ENCODE results near the gene FTSJ1. TPM values are rescaled to one million over a fixed set of nuclear protein-coding genes. Genes with fewer than 3 reads are reported as not detected.

The FTSJ1 gene
- total RNA-seq, 1 experiment from 2014 or later = 53.9 TPM

DNA sequence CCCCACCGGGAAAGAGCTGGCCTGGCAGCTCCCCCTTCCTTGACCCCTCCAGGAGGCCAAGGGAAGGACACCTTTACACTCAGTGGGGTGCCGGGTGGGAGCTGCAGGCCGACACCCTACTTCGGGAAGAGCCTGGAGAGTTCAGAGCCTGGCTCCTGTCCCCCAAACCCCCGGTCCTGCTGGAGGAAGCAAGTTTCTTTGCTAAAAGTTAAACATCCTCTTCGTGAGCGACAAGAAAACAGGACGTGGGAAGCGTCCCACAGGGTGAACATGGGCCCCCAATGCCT lies 2.4 kb upstream of the FTSJ1 start (continued):
- TF ChIP-seq, protein P1, sequence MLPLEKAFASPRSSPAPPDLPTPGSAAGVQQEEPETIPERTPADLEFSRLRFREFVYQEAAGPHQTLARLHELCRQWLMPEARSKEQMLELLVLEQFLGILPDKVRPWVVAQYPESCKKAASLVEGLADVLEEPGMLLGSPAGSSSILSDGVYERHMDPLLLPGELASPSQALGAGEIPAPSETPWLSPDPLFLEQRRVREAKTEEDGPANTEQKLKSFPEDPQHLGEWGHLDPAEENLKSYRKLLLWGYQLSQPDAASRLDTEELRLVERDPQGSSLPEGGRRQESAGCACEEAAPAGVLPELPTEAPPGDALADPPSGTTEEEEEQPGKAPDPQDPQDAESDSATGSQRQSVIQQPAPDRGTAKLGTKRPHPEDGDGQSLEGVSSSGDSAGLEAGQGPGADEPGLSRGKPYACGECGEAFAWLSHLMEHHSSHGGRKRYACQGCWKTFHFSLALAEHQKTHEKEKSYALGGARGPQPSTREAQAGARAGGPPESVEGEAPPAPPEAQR (CRISPR knock-in tag; IDR thresholded peaks at IDR 0.05) = no peak
- TF ChIP-seq, protein P2, sequence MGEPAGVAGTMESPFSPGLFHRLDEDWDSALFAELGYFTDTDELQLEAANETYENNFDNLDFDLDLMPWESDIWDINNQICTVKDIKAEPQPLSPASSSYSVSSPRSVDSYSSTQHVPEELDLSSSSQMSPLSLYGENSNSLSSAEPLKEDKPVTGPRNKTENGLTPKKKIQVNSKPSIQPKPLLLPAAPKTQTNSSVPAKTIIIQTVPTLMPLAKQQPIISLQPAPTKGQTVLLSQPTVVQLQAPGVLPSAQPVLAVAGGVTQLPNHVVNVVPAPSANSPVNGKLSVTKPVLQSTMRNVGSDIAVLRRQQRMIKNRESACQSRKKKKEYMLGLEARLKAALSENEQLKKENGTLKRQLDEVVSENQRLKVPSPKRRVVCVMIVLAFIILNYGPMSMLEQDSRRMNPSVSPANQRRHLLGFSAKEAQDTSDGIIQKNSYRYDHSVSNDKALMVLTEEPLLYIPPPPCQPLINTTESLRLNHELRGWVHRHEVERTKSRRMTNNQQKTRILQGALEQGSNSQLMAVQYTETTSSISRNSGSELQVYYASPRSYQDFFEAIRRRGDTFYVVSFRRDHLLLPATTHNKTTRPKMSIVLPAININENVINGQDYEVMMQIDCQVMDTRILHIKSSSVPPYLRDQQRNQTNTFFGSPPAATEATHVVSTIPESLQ (CRISPR knock-in tag; IDR thresholded peaks at IDR 0.05) = no peak
- no peak for TF ChIP-seq EMX1 (CRISPR knock-in tag; IDR thresholded peaks at IDR 0.05)

DNA sequence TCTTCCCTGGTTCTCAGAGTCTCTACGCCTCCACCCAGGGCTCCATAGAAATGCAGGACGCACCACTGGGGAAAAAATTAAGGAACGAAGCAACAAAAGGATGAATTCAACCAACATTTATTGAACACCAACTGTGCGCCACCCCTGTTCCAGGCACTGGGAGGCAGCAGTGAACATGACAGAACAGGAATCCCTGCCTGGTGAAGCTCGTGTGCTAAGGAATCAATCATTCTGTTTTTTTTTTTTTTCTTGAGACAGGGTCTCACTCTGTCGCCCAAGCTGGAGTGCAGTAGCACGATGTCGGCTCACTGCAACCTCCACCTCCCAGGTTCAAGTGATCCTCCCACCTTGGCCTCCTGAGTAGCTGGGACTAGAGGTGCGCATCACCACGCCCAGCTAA lies 1.9 kb upstream of the FTSJ1 start:
- peaks cover under 1% of the 10 kb centered on the region; the same call in 1 of the 2 replicates for H3K36me3 Mint-ChIP-seq
- ATAC-seq (peak; percentile 9), DNase-seq (ENCODE audit: low spot score) (peak; percentile 16)
- H3K4me1 Mint-ChIP-seq = peaks cover 45% of the 10 kb centered on the region
- H3K27ac Mint-ChIP-seq = peak overlapping the region; percentile 95
- ChIA-PET CTCF (interaction anchor here (0.5 to 1.4 kb wide), 6 partner anchors 8 to 68 kb away, joined by 3 to 10 read pairs (median 4); no protein-coding TSS in a partner anchor), POLR2A (no interaction called here)
- H3K27me3 Mint-ChIP-seq (ENCODE audit: low read depth) = no peaks in the 10 kb centered on the region
- no peak for TF ChIP-seq NR3C1 (CRISPR knock-in tag; conservative IDR thresholded peaks at IDR 0.05; ENCODE audit: low read depth)
- TF ChIP-seq TP53 (CRISPR knock-in tag; IDR thresholded peaks at IDR 0.05) = no peak
- no peak for TF ChIP-seq KAT7 (CRISPR knock-in tag; IDR thresholded peaks at IDR 0.05; ENCODE audit: borderline replicate concordance)
- peak overlapping the region; percentile 44 for H3K4me3 Mint-ChIP-seq
- H3K9me3 Mint-ChIP-seq = no peaks in the 10 kb centered on the region

DNA sequence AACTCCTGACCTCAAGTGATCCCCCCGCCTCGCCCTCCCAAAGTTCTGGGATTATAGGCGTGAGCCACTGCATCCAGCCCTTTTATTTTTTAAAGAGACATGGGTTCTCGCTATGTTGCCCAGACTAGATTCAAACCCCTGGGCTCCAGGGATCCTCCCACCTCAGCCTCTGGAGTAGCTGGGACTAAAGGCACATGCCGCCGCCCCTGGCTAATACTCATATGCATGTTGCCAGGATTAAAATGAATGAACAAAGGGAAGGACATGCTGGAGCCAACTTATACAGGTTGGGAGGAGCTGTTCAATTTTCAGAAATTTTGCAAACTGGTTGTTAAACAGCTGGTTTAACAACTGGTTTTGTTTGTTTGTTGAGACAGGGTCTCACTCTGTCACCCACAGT lies 1.4 kb upstream of the FTSJ1 start:
- H3K27ac Mint-ChIP-seq = no peak overlapping the region
- H3K9me3 Mint-ChIP-seq = no peaks in the 10 kb centered on the region
- ATAC-seq (no peak), DNase-seq (ENCODE audit: low spot score) (no peak)
- TF ChIP-seq, protein P3, sequence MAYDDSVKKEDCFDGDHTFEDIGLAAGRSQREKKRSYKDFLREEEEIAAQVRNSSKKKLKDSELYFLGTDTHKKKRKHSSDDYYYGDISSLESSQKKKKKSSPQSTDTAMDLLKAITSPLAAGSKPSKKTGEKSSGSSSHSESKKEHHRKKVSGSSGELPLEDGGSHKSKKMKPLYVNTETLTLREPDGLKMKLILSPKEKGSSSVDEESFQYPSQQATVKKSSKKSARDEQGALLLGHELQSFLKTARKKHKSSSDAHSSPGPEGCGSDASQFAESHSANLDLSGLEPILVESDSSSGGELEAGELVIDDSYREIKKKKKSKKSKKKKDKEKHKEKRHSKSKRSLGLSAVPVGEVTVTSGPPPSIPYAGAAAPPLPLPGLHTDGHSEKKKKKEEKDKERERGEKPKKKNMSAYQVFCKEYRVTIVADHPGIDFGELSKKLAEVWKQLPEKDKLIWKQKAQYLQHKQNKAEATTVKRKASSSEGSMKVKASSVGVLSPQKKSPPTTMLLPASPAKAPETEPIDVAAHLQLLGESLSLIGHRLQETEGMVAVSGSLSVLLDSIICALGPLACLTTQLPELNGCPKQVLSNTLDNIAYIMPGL (CRISPR knock-in tag; IDR thresholded peaks at IDR 0.05) = no peak
- TF ChIP-seq, protein P4, sequence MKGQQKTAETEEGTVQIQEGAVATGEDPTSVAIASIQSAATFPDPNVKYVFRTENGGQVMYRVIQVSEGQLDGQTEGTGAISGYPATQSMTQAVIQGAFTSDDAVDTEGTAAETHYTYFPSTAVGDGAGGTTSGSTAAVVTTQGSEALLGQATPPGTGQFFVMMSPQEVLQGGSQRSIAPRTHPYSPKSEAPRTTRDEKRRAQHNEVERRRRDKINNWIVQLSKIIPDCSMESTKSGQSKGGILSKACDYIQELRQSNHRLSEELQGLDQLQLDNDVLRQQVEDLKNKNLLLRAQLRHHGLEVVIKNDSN (CRISPR knock-in tag; IDR thresholded peaks at IDR 0.05) = no peak
- TF ChIP-seq ZNF423 (CRISPR knock-in tag; IDR thresholded peaks at IDR 0.05) = no peak
- TF ChIP-seq, protein P5, sequence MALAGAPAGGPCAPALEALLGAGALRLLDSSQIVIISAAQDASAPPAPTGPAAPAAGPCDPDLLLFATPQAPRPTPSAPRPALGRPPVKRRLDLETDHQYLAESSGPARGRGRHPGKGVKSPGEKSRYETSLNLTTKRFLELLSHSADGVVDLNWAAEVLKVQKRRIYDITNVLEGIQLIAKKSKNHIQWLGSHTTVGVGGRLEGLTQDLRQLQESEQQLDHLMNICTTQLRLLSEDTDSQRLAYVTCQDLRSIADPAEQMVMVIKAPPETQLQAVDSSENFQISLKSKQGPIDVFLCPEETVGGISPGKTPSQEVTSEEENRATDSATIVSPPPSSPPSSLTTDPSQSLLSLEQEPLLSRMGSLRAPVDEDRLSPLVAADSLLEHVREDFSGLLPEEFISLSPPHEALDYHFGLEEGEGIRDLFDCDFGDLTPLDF (CRISPR knock-in tag; IDR thresholded peaks at IDR 0.05) = no peak
- no peak for TF ChIP-seq SMAD3 (CRISPR knock-in tag; IDR thresholded peaks at IDR 0.05; ENCODE audit: borderline replicate concordance)
- no peak for TF ChIP-seq ZNF396 (CRISPR knock-in tag; IDR thresholded peaks at IDR 0.05; ENCODE audit: borderline replicate concordance)
- TF ChIP-seq TP53 (CRISPR knock-in tag; IDR thresholded peaks at IDR 0.05) = no peak
- TF ChIP-seq JAZF1 (CRISPR knock-in tag; IDR thresholded peaks at IDR 0.05) = no peak
- no peak for TF ChIP-seq ZNF416 (CRISPR knock-in tag; IDR thresholded peaks at IDR 0.05)
- peaks cover 3% of the 10 kb centered on the region; the same call in 1 of the 2 replicates for H3K36me3 Mint-ChIP-seq
- ChIA-PET POLR2A (no interaction called here), CTCF (interaction anchor here (0.5 to 1.4 kb wide), 6 partner anchors 9 to 68 kb away, joined by 3 to 10 read pairs (median 4); no protein-coding TSS in a partner anchor)
- peaks cover 42% of the 10 kb centered on the region for H3K4me1 Mint-ChIP-seq
- no peaks in the 10 kb centered on the region for H3K27me3 Mint-ChIP-seq (ENCODE audit: low read depth)
- H3K4me3 Mint-ChIP-seq = peak overlapping the region; percentile 47

DNA sequence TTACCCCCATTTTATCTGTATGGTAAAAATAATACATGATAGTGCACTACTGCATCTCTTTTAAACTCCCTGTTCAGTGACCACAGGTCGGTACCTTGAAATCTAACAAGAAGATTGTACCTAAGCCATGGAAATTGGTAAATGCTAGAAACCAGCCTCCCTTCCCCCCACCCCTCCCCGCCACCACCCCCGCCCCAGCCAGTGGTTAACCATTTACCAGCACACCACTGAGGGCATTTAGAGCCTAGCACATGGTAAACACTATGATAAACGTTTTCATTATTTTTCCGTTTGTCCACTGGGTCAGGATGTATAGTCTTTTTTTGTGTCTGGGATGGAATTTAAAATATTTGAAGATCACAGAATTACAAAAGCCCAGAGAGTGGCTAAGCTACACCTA lies 703 bp upstream of the FTSJ1 start:
- POLR2A ChIA-PET = no interaction called here
- H3K4me1 Mint-ChIP-seq = peaks cover 38% of the 10 kb centered on the region
- no peak for ATAC-seq
- DNase-seq (ENCODE audit: low spot score) = no peak
- CTCF ChIA-PET = interaction anchor here (1.4 kb wide), 1 partner anchor 9 kb away, joined by 3 read pairs; no protein-coding TSS in a partner anchor
- H3K36me3 Mint-ChIP-seq = peaks cover 5% of the 10 kb centered on the region; the same call in 1 of the 2 replicates
- TF ChIP-seq, protein P6, sequence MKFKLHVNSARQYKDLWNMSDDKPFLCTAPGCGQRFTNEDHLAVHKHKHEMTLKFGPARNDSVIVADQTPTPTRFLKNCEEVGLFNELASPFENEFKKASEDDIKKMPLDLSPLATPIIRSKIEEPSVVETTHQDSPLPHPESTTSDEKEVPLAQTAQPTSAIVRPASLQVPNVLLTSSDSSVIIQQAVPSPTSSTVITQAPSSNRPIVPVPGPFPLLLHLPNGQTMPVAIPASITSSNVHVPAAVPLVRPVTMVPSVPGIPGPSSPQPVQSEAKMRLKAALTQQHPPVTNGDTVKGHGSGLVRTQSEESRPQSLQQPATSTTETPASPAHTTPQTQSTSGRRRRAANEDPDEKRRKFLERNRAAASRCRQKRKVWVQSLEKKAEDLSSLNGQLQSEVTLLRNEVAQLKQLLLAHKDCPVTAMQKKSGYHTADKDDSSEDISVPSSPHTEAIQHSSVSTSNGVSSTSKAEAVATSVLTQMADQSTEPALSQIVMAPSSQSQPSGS (CRISPR knock-in tag; IDR thresholded peaks at IDR 0.05; ENCODE audit: borderline replicate concordance, low read depth) = no peak
- H3K9me3 Mint-ChIP-seq = no peaks in the 10 kb centered on the region
- no peaks in the 10 kb centered on the region for H3K27me3 Mint-ChIP-seq (ENCODE audit: low read depth)
- H3K4me3 Mint-ChIP-seq = peak overlapping the region; percentile 93
- H3K27ac Mint-ChIP-seq = no peak overlapping the region

Data from WTC11 (cell line).